Subcutaneous abdominal adipose tissue (tissue), 5 donors: ENCODE data around the gene LIN37.

Experiments used
- H3K27ac ChIP-seq: one replicate; pipeline ENCODE4 v1.7.0; 2013; ENCODE audit warnings: low read depth, mild to moderate bottlenecking, inconsistent platforms, low read length, moderate library complexity
- H3K27me3 ChIP-seq, 5 donors: one replicate each; pipeline ENCODE4 v1.7.0; 2013; ENCODE audit warnings: low read length in 5 of 5, inconsistent platforms in 1 of 5; ENCODE audit not compliant: control insufficient read depth in 5 of 5, insufficient read depth in 4 of 5
- H3K36me3 ChIP-seq, 5 donors: one replicate each; pipeline ENCODE4 v1.7.0; 2013; ENCODE audit warnings: low read length in 5 of 5; ENCODE audit not compliant: control insufficient read depth in 5 of 5, insufficient read depth in 5 of 5
- H3K4me1 ChIP-seq, 5 donors: one replicate each; pipeline ENCODE4 v1.7.0; 2013; ENCODE audit warnings: low read length in 5 of 5, mild to moderate bottlenecking in 3 of 5, moderate library complexity in 1 of 5; ENCODE audit not compliant: control insufficient read depth in 5 of 5, insufficient read depth in 5 of 5
- H3K4me3 ChIP-seq, 5 donors: one replicate each; pipeline ENCODE4 v1.7.0; 2013; ENCODE audit warnings: low read length in 5 of 5, low read depth in 1 of 5
- H3K9ac ChIP-seq, 5 donors: one replicate each; pipeline ENCODE4 v1.7.0; 2013; ENCODE audit warnings: low read length in 5 of 5, mild to moderate bottlenecking in 4 of 5, moderate library complexity in 3 of 5
- H3K9me3 ChIP-seq, 5 donors: one replicate each; pipeline ENCODE4 v1.7.0; 2013; ENCODE audit warnings: low read length in 5 of 5; ENCODE audit not compliant: control insufficient read depth in 5 of 5
- donor health status: healthy.
- donor health status: healthy.
- donor health status: healthy.
- donor health status: healthy.
- donor health status: healthy.

LIN37 gene

GRCh38 chr19:35727053-35727955 lies 21.1 kb upstream of the LIN37 start:
- H3K36me3 ChIP-seq = peaks cover 0 to 100% (median 98%) of the 10 kb centered on the region in 5 donors
- H3K9ac ChIP-seq = no peak overlapping the region
- H3K4me1 ChIP-seq = no peaks in the 10 kb centered on the region
- no peak overlapping the region for H3K4me3 ChIP-seq
- no peaks in the 10 kb centered on the region for H3K9me3 ChIP-seq
- no peaks in the 10 kb centered on the region for H3K27me3 ChIP-seq
- no peak overlapping the region for H3K27ac ChIP-seq

DNA sequence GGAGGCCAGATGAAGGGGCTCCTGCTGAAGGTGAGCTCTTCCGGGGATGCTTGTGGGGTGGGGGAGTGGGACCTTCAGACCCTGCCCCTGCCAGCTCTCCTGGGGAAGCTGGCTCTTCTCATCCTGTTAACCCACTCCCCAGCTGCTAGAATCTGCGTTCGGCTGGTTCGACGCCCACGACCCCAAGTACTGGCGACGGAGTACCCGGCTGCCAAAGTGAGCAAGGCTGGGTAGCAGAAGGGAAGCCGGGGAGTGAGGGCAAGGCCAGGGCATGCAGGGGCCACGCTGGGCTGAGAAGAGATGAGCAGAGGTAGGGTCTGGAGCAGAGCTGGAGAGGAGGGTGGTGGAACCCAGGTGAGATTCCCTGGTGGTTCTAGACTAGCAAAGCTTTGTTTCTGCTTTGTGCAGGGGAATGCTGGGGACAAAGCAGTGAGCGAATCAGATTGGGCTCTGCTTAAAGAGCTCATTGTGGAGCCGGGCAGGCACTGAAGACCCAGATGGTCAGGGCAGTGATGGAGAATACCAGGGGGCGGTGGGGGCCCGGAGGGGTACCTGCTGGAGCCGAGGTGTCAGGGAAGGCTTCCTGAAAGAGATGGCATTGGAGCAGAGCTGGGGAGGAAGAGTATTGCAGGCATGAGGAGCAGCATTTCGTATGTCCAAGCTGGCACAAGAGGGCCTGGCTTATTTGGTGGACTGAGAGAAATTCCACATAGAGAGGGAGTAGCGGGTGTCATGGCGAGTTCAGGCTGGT lies 20.2 kb upstream of the LIN37 start:
- no peak overlapping the region for H3K27ac ChIP-seq
- H3K9ac ChIP-seq = no peak overlapping the region
- H3K4me1 ChIP-seq = no peaks in the 10 kb centered on the region
- no peaks in the 10 kb centered on the region for H3K27me3 ChIP-seq
- peaks cover 0 to 99% (median 96%) of the 10 kb centered on the region in 5 donors for H3K36me3 ChIP-seq
- no peaks in the 10 kb centered on the region for H3K9me3 ChIP-seq
- H3K4me3 ChIP-seq = no peak overlapping the region

DNA sequence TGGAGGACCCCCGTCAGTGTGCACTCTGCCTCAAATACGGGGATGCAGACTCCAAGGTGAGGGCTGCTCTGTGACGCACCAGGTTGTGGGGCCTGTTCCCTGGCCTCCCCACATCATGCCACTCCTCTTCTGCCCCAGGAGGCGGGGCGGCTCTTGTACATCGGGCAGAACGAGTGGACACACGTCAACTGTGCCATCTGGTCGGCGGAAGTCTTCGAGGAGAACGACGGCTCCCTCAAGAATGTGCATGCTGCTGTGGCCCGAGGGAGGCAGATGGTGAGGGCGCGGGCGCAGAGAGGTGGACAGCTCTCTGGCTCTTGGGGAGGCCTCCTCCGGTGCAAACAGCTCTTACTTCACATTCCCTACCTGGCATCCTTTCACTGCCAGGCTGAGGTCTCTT lies 19.4 kb upstream of the LIN37 start:
- H3K27ac ChIP-seq = no peak overlapping the region
- no peak overlapping the region for H3K9ac ChIP-seq
- peaks cover 0 to 98% (median 94%) of the 10 kb centered on the region in 5 donors for H3K36me3 ChIP-seq

DNA sequence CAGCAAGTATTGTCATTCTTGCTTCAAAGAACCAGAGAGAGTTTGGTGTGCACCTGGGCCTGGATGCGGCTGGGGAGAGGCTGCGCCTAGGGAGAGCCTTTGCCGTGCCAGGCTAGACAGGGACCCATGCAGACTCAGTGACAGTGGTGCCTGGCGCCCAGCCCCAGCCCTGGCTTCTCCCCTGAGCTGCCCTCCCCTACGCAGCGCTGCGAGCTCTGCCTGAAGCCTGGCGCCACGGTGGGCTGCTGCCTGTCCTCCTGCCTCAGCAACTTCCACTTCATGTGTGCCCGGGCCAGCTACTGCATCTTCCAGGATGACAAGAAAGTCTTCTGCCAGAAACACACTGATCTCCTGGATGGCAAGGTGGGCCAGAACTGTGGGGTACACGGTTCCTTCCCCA lies 18.6 kb upstream of the LIN37 start:
- H3K4me1 ChIP-seq = no peaks in the 10 kb centered on the region
- no peak overlapping the region for H3K4me3 ChIP-seq
- no peaks in the 10 kb centered on the region for H3K27me3 ChIP-seq
- no peak overlapping the region for H3K9ac ChIP-seq
- no peak overlapping the region for H3K27ac ChIP-seq
- H3K9me3 ChIP-seq = no peaks in the 10 kb centered on the region
- peaks cover 0 to 98% (median 94%) of the 10 kb centered on the region in 5 donors for H3K36me3 ChIP-seq

More for the DNA sequence above, 19.4 kb upstream of the LIN37 start:
- Histone ChIP-seq H3K4me1 (no peaks in the 10 kb centered on the region), H3K27me3 (no peaks in the 10 kb centered on the region), H3K4me3 (no peak overlapping the region), H3K9me3 (no peaks in the 10 kb centered on the region)

DNA sequence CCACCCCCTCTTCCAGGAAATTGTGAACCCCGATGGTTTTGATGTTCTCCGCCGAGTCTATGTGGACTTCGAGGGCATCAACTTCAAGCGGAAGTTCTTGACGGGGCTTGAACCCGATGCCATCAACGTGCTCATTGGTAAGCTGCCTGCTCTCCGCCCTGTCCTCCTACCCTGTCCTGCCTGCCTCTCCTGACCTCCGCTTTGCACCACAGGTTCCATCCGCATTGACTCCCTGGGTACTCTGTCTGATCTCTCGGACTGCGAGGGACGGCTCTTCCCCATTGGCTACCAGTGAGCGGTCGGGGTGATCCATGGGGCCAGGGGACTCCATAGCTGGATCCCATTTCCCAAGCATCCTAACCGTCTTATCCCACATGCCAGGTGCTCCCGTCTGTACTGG lies 18.1 kb upstream of the LIN37 start:
- no peaks in the 10 kb centered on the region for H3K4me1 ChIP-seq
- no peaks in the 10 kb centered on the region for H3K27me3 ChIP-seq
- H3K9ac ChIP-seq = no peak overlapping the region
- H3K27ac ChIP-seq = no peak overlapping the region
- peaks cover 0 to 98% (median 94%) of the 10 kb centered on the region in 5 donors for H3K36me3 ChIP-seq
- no peaks in the 10 kb centered on the region for H3K9me3 ChIP-seq
- H3K4me3 ChIP-seq = no peak overlapping the region

GRCh38 chr19:35731353-35731752 lies 17.0 kb upstream of the LIN37 start:
- no peaks in the 10 kb centered on the region for H3K4me1 ChIP-seq
- no peak overlapping the region for H3K27ac ChIP-seq
- no peaks in the 10 kb centered on the region for H3K27me3 ChIP-seq
- no peaks in the 10 kb centered on the region for H3K9me3 ChIP-seq
- peaks cover 0 to 96% (median 89%) of the 10 kb centered on the region in 5 donors for H3K36me3 ChIP-seq
- no peak overlapping the region for H3K9ac ChIP-seq
- H3K4me3 ChIP-seq = no peak overlapping the region

DNA sequence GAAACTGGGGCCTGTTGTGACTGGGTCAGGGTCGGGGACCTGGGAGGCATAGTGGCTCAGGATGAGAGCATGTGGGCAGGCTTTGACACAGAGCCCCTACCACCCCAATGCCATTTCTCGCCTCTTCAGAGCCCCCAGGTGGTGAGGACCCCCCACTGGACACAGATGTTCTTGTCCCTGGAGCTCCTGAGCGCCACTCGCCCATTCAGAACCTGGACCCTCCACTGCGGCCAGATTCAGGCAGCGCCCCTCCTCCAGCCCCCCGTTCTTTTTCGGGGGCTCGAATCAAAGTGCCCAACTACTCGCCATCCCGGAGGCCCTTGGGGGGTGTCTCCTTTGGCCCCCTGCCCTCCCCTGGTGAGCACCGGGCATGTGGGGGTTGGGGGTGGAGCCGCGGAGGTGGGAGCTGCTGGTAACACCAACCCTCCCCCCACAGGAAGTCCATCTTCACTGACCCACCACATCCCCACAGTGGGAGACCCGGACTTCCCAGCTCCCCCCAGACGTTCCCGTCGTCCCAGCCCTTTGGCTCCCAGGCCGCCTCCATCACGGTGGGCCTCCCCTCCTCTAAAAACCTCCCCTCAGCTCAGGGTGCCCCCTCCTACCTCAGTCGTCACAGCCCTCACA lies 16.5 kb upstream of the LIN37 start:
- H3K27me3 ChIP-seq = no peaks in the 10 kb centered on the region
- no peak overlapping the region for H3K4me3 ChIP-seq
- no peaks in the 10 kb centered on the region for H3K4me1 ChIP-seq
- H3K9ac ChIP-seq = no peak overlapping the region
- peaks cover 0 to 96% (median 91%) of the 10 kb centered on the region in 5 donors for H3K36me3 ChIP-seq
- no peak overlapping the region for H3K27ac ChIP-seq
- H3K9me3 ChIP-seq = no peaks in the 10 kb centered on the region

DNA sequence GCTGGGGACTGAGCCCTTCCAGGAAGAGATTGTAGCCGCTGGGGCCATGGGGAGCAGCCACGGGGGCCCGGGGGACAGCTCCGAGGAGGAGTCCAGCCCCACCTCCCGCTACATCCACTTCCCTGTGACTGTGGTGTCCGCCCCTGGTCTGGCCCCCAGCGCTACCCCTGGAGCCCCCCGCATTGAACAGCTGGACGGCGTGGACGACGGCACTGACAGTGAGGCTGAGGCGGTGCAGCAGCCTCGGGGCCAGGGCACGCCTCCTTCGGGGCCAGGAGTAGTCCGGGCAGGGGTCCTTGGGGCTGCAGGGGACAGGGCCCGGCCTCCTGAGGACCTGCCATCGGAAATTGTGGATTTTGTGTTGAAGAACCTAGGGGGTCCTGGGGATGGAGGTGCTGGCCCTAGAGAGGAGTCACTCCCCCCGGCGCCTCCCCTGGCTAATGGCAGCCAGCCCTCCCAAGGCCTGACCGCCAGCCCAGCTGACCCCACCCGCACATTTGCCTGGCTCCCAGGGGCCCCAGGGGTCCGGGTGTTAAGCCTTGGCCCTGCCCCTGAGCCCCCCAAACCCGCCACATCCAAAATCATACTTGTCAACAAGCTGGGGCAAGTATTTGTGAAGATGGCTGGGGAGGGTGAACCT lies 15.7 kb upstream of the LIN37 start:
- H3K9ac ChIP-seq = no peak overlapping the region
- H3K4me1 ChIP-seq = no peaks in the 10 kb centered on the region
- no peak overlapping the region for H3K4me3 ChIP-seq
- H3K9me3 ChIP-seq = no peaks in the 10 kb centered on the region
- no peaks in the 10 kb centered on the region for H3K27me3 ChIP-seq
- no peak overlapping the region for H3K27ac ChIP-seq
- H3K36me3 ChIP-seq = peaks cover 0 to 96% (median 91%) of the 10 kb centered on the region in 5 donors

DNA sequence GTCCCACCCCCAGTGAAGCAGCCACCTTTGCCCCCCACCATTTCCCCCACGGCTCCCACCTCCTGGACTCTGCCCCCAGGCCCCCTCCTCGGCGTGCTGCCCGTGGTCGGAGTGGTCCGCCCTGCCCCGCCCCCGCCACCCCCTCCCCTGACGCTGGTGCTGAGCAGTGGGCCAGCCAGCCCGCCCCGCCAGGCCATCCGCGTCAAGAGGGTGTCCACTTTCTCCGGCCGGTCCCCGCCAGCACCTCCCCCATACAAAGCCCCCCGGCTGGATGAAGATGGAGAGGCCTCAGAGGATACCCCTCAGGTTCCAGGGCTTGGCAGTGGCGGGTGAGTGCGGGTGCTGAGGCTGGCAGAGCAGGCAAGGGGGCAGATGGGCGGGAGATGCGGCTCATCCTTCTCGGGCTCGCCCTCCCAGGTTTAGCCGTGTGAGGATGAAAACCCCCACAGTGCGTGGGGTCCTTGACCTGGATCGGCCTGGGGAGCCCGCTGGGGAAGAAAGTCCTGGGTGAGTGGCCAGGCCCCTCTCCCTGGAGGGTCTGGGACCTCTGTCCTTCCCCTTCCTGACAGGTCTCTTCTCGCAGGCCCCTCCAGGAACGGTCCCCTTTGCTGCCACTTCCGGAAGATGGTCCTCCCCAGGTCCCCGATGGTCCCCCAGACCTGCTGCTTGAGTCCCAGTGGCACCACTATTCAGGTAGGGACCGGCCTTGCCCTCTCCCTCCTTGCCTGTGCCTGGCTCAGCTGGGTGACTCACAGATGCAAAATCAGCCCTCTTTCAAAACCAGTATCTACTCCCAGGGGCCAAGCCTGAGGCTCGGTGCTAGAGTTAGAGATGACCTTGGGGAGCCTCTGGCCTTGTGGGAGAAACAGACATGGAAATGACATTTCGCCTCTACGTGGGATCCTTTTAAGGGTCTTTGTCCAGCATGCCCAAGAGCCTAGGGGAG lies 14.9 kb upstream of the LIN37 start:
- Histone ChIP-seq H3K9me3 (no peaks in the 10 kb centered on the region), H3K27ac (no peak overlapping the region), H3K4me1 (peaks cover 0 to under 1% (median 0%) of the 10 kb centered on the region in 5 donors), H3K9ac (no peak overlapping the region), H3K4me3 (no peak overlapping the region), H3K36me3 (peaks cover 0 to 96% (median 91%) of the 10 kb centered on the region in 5 donors), H3K27me3 (no peaks in the 10 kb centered on the region)
